Loucy (cell line): Measurements from ENCODE around the gene CHST10.

Source experiments
- H2AFZ ChIP-seq: fragments of 200-600 bp; sonication (generic); 2 replicates; pipeline ENCODE4 v1.6.0; 2016; ENCODE audit warnings: antibody characterized with exemption, mild to moderate bottlenecking, low read length, moderate library complexity
- H3F3A ChIP-seq: fragments of 200-600 bp; 2 replicates; pipeline ENCODE4 v1.6.0; 2016; ENCODE audit warnings: antibody characterized with exemption, low read depth, mild to moderate bottlenecking
- H3K27me3 ChIP-seq: fragments of 200-600 bp; sonication (generic); 2 replicates; pipeline ENCODE4 v1.6.1; 2014; ENCODE audit warnings: low read length, mild to moderate bottlenecking; ENCODE audit not compliant: insufficient read depth, poor library complexity, severe bottlenecking
- H3K36me3 ChIP-seq: fragments of 200-600 bp; sonication (generic); 2 replicates; pipeline ENCODE4 v1.6.1; 2016; ENCODE audit warnings: low read length; ENCODE audit not compliant: insufficient read depth
- H3K4me1 ChIP-seq: fragments of 200-600 bp; sonication (generic); 2 replicates; pipeline ENCODE4 v1.5.1; 2014; ENCODE audit warnings: low read length, mild to moderate bottlenecking; ENCODE audit not compliant: insufficient read depth, poor library complexity, severe bottlenecking
- H3K4me2 ChIP-seq: fragments of 200-600 bp; sonication (generic); 2 replicates; pipeline ENCODE4 v1.6.0; 2014; ENCODE audit warnings: antibody characterized with exemption, low read length, low read depth, mild to moderate bottlenecking; ENCODE audit not compliant: poor library complexity, severe bottlenecking
- H3K4me3 ChIP-seq: fragments of 200-600 bp; sonication (generic); 2 replicates; pipeline ENCODE4 v1.5.1; 2014; ENCODE audit warnings: low read length, mild to moderate bottlenecking, mixed read lengths; ENCODE audit not compliant: poor library complexity, severe bottlenecking
- H3K79me2 ChIP-seq: fragments of 200-600 bp; sonication (generic); 2 replicates; pipeline ENCODE4 v1.6.1; 2014; ENCODE audit warnings: low read length; ENCODE audit not compliant: insufficient read depth
- H3K9ac ChIP-seq: fragments of 200-600 bp; sonication (generic); 2 replicates; pipeline ENCODE4 v1.6.0; 2014; ENCODE audit warnings: mild to moderate bottlenecking, low read depth, low read length, moderate library complexity; ENCODE audit not compliant: poor library complexity, severe bottlenecking
- H3K9me2 ChIP-seq: fragments of 200-600 bp; sonication (generic); replicated peaks from 2 replicates; pipeline ENCODE4 v1.6.1; 2016; ENCODE audit warnings: low read depth, low read length, mixed read lengths
- H3K9me3 ChIP-seq: fragments of 200-600 bp; sonication (generic); 2 replicates; pipeline ENCODE4 v1.6.1; 2014; ENCODE audit warnings: mild to moderate bottlenecking, antibody characterized with exemption, low read length, low read depth; ENCODE audit not compliant: insufficient read depth
- H4K20me1 ChIP-seq: fragments of 200-600 bp; sonication (generic); 2 replicates; pipeline ENCODE4 v1.6.0; 2014; ENCODE audit warnings: antibody characterized with exemption, low read length, mild to moderate bottlenecking; ENCODE audit not compliant: insufficient read depth, poor library complexity, severe bottlenecking
- CTCF ChIP-seq: fragments of 200-600 bp; sonication (generic); conservative IDR thresholded peaks from 2 replicates; pipeline ENCODE4 v1.5.1; 2014; ENCODE audit warnings: mild to moderate bottlenecking, antibody characterized with exemption, low read length
- EZH2phosphoT487 ChIP-seq: fragments of 200-600 bp; IDR thresholded peaks from 2 replicates; pipeline ENCODE4 v1.6.1; 2018; ENCODE audit warnings: antibody characterized with exemption, mild to moderate bottlenecking, moderate library complexity, borderline replicate concordance

The CHST10 gene

GRCh38 chr2:100446696-100447095, 29.2 kb upstream of the CHST10 start:
- Histone ChIP-seq H3K9ac (no peak overlapping the region), H3K4me1 (no peaks in the 10 kb centered on the region), H3K4me3 (no peak overlapping the region), H2AFZ (no peak overlapping the region), H3K9me3 (no peaks in the 10 kb centered on the region; the same call in 1 of the 2 replicates), H3K9me2 (no peaks in the 10 kb centered on the region), H3K4me2 (no peak overlapping the region), H3K36me3 (no peaks in the 10 kb centered on the region), H3K27me3 (no peaks in the 10 kb centered on the region), H3F3A (no peaks in the 10 kb centered on the region), H3K79me2 (no peaks in the 10 kb centered on the region), H4K20me1 (no peaks in the 10 kb centered on the region)
- TF ChIP-seq EZH2phosphoT487 (no peak), CTCF (no peak)

GRCh38 chr2:100437751-100438150, 20.3 kb upstream of the CHST10 start:
- no peaks in the 10 kb centered on the region for H3K79me2 ChIP-seq
- H3K9ac ChIP-seq, result no peak overlapping the region
- H3K9me2 ChIP-seq, result no peaks in the 10 kb centered on the region
- H4K20me1 ChIP-seq, result no peaks in the 10 kb centered on the region
- no peaks in the 10 kb centered on the region for H3K4me1 ChIP-seq
- no peak for TF ChIP-seq EZH2phosphoT487
- no peak for TF ChIP-seq CTCF
- H3K4me3 ChIP-seq, result no peak overlapping the region
- H3F3A ChIP-seq, result no peaks in the 10 kb centered on the region
- H2AFZ ChIP-seq, result no peak overlapping the region
- H3K9me3 ChIP-seq, result no peaks in the 10 kb centered on the region
- no peaks in the 10 kb centered on the region for H3K36me3 ChIP-seq
- peaks cover 5% of the 10 kb centered on the region for H3K27me3 ChIP-seq
- no peak overlapping the region for H3K4me2 ChIP-seq

GRCh38 chr2:100429726-100430125, 12.3 kb upstream of the CHST10 start:
- no peaks in the 10 kb centered on the region for H3K9me2 ChIP-seq
- no peaks in the 10 kb centered on the region for H3K4me1 ChIP-seq
- TF ChIP-seq CTCF (no peak), EZH2phosphoT487 (no peak)
- H3K9me3 ChIP-seq, result no peaks in the 10 kb centered on the region
- no peaks in the 10 kb centered on the region for H3K36me3 ChIP-seq
- no peak overlapping the region for H3K4me3 ChIP-seq
- H4K20me1 ChIP-seq, result no peaks in the 10 kb centered on the region
- H3F3A ChIP-seq, result no peaks in the 10 kb centered on the region
- H3K79me2 ChIP-seq, result no peaks in the 10 kb centered on the region
- H3K4me2 ChIP-seq, result no peak overlapping the region
- H2AFZ ChIP-seq, result no peak overlapping the region
- no peak overlapping the region for H3K9ac ChIP-seq
- no peaks in the 10 kb centered on the region for H3K27me3 ChIP-seq
